ENCODE measurements around the gene PAX7.

Gene PAX7

GRCh38 chr1:18768086-18768485 is 137.4 kb downstream of the PAX7 start:
- DNase-seq = no peak

GRCh38 chr1:18769140-18769539 is 138.5 kb downstream of the PAX7 start:
- DNase-seq = no peak

- DNase-seq = no peak
Observed at GRCh38 chr1:18770799-18771198, 140.2 kb downstream of the PAX7 start.

- DNase-seq = no peak
Observed at GRCh38 chr1:18773753-18774152, 143.1 kb downstream of the PAX7 start.

GRCh38 chr1:18775341-18775740 is 144.7 kb downstream of the PAX7 start:
- DNase-seq = no peak

GRCh38 chr1:18776777-18777176 is 146.1 kb downstream of the PAX7 start:
- DNase-seq = no peak

- no peak for DNase-seq
Observed at GRCh38 chr1:18778437-18778836, 147.8 kb downstream of the PAX7 start.

GRCh38 chr1:18781031-18781430 is 150.4 kb downstream of the PAX7 start:
- no peak for DNase-seq

GRCh38 chr1:18783705-18784481 is 153.2 kb downstream of the PAX7 start:
- DNase-seq = no peak

- no peak for DNase-seq
Observed at GRCh38 chr1:18784482-18784831, 153.8 kb downstream of the PAX7 start.

- no peak for DNase-seq
Observed at GRCh38 chr1:18786149-18786548, 155.5 kb downstream of the PAX7 start.

- no peak for DNase-seq
Observed at GRCh38 chr1:18787825-18788385, 157.3 kb downstream of the PAX7 start.

GRCh38 chr1:18789246-18789645 is 158.6 kb downstream of the PAX7 start:
- DNase-seq = no peak

GRCh38 chr1:18792747-18793146 is 162.1 kb downstream of the PAX7 start:
- DNase-seq = no peak

GRCh38 chr1:18793164-18793563 is 162.5 kb downstream of the PAX7 start:
- no peak for DNase-seq

GRCh38 chr1:18794051-18794450 is 163.4 kb downstream of the PAX7 start:
- no peak for DNase-seq

GRCh38 chr1:18794561-18794960 is 163.9 kb downstream of the PAX7 start:
- no peak for DNase-seq

- DNase-seq = no peak
Observed at GRCh38 chr1:18795002-18795689, 164.5 kb downstream of the PAX7 start.

- no peak for DNase-seq
Observed at GRCh38 chr1:18796950-18797349, 166.3 kb downstream of the PAX7 start.

All from activated T-cell treated with anti-CD3 and anti-CD28 coated beads for 4 hours (primary cell).